ENCODE results near the gene FAM90A1. TPM values are rescaled to one million over a fixed set of nuclear protein-coding genes. Genes with fewer than 3 reads are reported as not detected.
"Not testable (repeated sequence)": the region's sequence is repeated elsewhere in the genome, so short reads cannot be mapped to it uniquely, and the experiment has no call there.

FAM90A1 gene
- total RNA-seq, 1 experiment from 2014 or later, result not detected

DNA sequence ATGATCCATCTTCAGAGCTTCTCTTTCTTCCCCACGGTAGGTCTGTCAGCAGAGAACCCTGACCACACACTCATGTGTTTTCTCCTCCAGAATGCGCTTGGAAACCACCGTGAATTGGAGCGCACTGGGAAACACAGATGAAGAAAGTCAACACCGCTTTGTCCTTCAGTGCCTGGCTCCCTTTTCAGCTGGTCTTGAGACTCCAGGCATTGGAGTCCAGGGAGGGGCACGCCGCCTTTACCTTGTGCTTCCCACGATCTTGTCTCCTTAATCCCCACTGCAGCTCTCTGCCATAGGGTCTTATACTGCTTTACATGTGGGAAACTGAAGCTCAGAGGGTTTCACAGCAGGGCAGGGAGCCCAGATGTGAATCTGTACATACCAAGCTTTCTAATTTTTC lies 1.1 kb downstream of the FAM90A1 start:
- TF ChIP-seq CTCF (conservative IDR thresholded peaks at IDR 0.05; ENCODE audit: low read depth, low read length), result no peak
- no peak for TF ChIP-seq EZH2 (IDR thresholded peaks at IDR 0.05; ENCODE audit: borderline replicate concordance, low read depth, low read length, poor library complexity, severe bottlenecking)
- no peaks in the 10 kb centered on the region for H3K36me3 ChIP-seq (ENCODE audit: insufficient read depth, low read length, poor library complexity, severe bottlenecking)
- BruUV-seq (replicated peaks), result no TSS peak

DNA sequence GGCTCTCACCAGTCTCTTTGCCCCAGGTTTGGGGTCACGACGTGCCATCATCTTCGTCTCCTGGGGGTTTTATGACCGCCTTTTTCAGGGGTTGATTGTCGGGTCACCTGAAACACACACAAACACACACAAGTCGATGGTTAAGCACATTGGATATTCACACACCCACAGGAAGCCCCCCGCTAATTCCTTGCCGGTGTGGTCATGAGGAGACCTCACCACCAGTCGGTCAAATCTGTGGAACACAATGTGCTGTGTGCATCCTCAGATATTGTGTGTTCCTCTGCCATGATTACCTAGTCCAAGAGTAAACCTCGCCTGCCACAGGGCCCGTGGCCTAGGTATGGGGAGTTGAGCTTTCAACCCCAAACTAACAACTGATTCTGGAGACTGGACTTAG lies 2.6 kb downstream of the FAM90A1 start:
- H3K27me3 ChIP-seq (replicated peaks; ENCODE audit: insufficient read depth, low read depth, low read length, poor library complexity); H3K4me1 ChIP-seq (ENCODE audit: insufficient read depth, low read length, poor library complexity, severe bottlenecking); BruUV-seq (replicated peaks); CTCF ChIA-PET; H3K36me3 ChIP-seq (ENCODE audit: insufficient read depth, low read length, poor library complexity, severe bottlenecking); H3K4me3 ChIP-seq (ENCODE audit: low read depth, low read length, poor library complexity, severe bottlenecking); intact Hi-C loops (cut with micrococcal nuclease; ENCODE audit: unreplicated experiment); H3K9me3 ChIP-seq (ENCODE audit: low read depth, low read length, poor library complexity, severe bottlenecking); DNase-seq (ENCODE audit: low spot score); H3K27ac ChIP-seq (ENCODE audit: low read depth, low read length, poor library complexity, severe bottlenecking): not testable (repeated sequence)
- POLR2A ChIA-PET (ENCODE audit: low non-redundant PET), result interaction anchor here (0.7 kb wide), 1 partner anchor 1176 kb away, joined by 3 read pairs; no protein-coding TSS in a partner anchor

More for the DNA sequence above, 1.1 kb downstream of the FAM90A1 start:
- H3K4me3 ChIP-seq (ENCODE audit: low read depth, low read length, poor library complexity, severe bottlenecking), result no peak overlapping the region
- no peak for DNase-seq (ENCODE audit: low spot score)
- H3K9me3 ChIP-seq (ENCODE audit: low read depth, low read length, poor library complexity, severe bottlenecking), result no peaks in the 10 kb centered on the region
- H3K27ac ChIP-seq (ENCODE audit: low read depth, low read length, poor library complexity, severe bottlenecking), result no peak overlapping the region
- H3K27me3 ChIP-seq (replicated peaks; ENCODE audit: insufficient read depth, low read depth, low read length, poor library complexity), result no peaks in the 10 kb centered on the region
- ChIA-PET CTCF (no interaction called here), POLR2A (ENCODE audit: low non-redundant PET) (no interaction called here)
- intact Hi-C loops (cut with micrococcal nuclease; ENCODE audit: unreplicated experiment), result no loop called here
- no peaks in the 10 kb centered on the region for H3K4me1 ChIP-seq (ENCODE audit: insufficient read depth, low read length, poor library complexity, severe bottlenecking)

- H3K27me3 ChIP-seq (replicated peaks; ENCODE audit: insufficient read depth, low read depth, low read length, poor library complexity); H3K9me3 ChIP-seq (ENCODE audit: low read depth, low read length, poor library complexity, severe bottlenecking); H3K27ac ChIP-seq (ENCODE audit: low read depth, low read length, poor library complexity, severe bottlenecking); H3K4me3 ChIP-seq (ENCODE audit: low read depth, low read length, poor library complexity, severe bottlenecking); DNase-seq (ENCODE audit: low spot score); intact Hi-C loops (cut with micrococcal nuclease; ENCODE audit: unreplicated experiment); BruUV-seq (replicated peaks); POLR2A ChIA-PET (ENCODE audit: low non-redundant PET); CTCF ChIA-PET; H3K36me3 ChIP-seq (ENCODE audit: insufficient read depth, low read length, poor library complexity, severe bottlenecking); H3K4me1 ChIP-seq (ENCODE audit: insufficient read depth, low read length, poor library complexity, severe bottlenecking): not testable (repeated sequence)
Observed at GRCh38 chr12:8223646-8224045, 3.8 kb downstream of the FAM90A1 start.

DNA sequence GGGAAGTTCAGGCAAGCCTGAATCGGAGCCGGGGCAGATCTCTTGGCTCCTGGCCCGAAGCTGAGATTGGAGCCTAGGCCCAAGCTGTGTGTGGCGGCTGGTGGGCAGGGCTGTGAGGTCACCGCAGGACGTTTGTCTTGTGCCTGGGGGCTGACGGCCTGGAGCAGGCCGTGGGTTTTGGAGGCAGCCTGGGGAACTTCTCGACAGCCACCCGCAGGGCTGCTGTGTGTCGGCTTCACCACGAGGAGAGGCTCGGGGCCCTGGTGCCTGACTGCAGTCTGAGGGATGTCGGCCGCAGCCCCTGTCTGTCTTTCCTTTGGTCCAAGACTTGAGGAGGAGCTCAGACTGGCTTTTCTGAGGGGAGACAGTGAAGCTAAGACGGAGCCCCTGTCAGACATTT lies 5.1 kb downstream of the FAM90A1 start:
- H3K27ac ChIP-seq (ENCODE audit: low read depth, low read length, poor library complexity, severe bottlenecking); H3K4me1 ChIP-seq (ENCODE audit: insufficient read depth, low read length, poor library complexity, severe bottlenecking); POLR2A ChIA-PET (ENCODE audit: low non-redundant PET); H3K4me3 ChIP-seq (ENCODE audit: low read depth, low read length, poor library complexity, severe bottlenecking); H3K36me3 ChIP-seq (ENCODE audit: insufficient read depth, low read length, poor library complexity, severe bottlenecking); intact Hi-C loops (cut with micrococcal nuclease; ENCODE audit: unreplicated experiment); BruUV-seq (replicated peaks); CTCF ChIA-PET; DNase-seq (ENCODE audit: low spot score); H3K9me3 ChIP-seq (ENCODE audit: low read depth, low read length, poor library complexity, severe bottlenecking); H3K27me3 ChIP-seq (replicated peaks; ENCODE audit: insufficient read depth, low read depth, low read length, poor library complexity): not testable (repeated sequence)

DNA sequence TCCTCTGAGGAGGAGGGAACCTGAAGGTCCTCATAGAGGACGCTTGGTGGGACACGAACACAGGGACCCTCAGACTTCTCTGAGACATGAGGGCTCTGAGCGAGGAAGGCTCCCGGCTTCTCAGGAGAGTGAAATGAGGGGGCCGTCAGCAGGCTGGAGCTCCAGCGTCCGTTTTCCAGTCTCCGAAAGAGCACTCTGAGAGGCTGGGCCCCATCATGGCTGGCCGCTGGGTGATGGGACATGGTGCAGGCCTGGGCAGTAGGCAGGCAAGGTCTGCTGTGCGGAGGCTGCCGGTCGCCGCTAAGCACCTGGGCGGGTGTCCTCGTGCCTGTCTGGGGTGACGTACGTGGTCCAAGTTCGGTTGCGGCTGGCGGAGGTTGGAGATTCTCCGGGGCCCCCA lies 5.6 kb downstream of the FAM90A1 start:
- BruUV-seq (replicated peaks); CTCF ChIA-PET; H3K36me3 ChIP-seq (ENCODE audit: insufficient read depth, low read length, poor library complexity, severe bottlenecking); H3K4me1 ChIP-seq (ENCODE audit: insufficient read depth, low read length, poor library complexity, severe bottlenecking); H3K27ac ChIP-seq (ENCODE audit: low read depth, low read length, poor library complexity, severe bottlenecking); H3K9me3 ChIP-seq (ENCODE audit: low read depth, low read length, poor library complexity, severe bottlenecking); DNase-seq (ENCODE audit: low spot score); H3K27me3 ChIP-seq (replicated peaks; ENCODE audit: insufficient read depth, low read depth, low read length, poor library complexity); H3K4me3 ChIP-seq (ENCODE audit: low read depth, low read length, poor library complexity, severe bottlenecking); POLR2A ChIA-PET (ENCODE audit: low non-redundant PET); intact Hi-C loops (cut with micrococcal nuclease; ENCODE audit: unreplicated experiment): not testable (repeated sequence)

DNA sequence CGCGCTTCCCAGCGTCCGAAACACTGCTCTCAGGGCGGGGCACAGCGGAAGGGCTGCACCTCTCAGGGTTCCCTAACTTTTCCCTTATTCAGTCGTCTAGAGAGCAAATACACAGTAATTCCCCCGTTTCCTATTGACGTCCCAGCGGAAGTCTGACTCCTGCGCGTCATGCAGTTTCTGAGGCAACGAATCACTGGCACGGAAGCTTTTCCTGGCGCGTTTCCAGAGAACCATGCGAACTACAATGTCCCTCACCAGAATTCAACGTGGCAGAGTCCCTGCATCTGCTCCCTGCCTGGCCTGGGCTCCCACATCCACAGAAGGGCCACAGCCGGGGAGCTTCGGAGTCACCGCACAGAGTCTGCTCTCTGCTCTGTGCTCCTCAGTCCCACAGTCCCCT lies 6.0 kb downstream of the FAM90A1 start:
- POLR2A ChIA-PET (ENCODE audit: low non-redundant PET); H3K4me3 ChIP-seq (ENCODE audit: low read depth, low read length, poor library complexity, severe bottlenecking); CTCF ChIA-PET; BruUV-seq (replicated peaks); H3K9me3 ChIP-seq (ENCODE audit: low read depth, low read length, poor library complexity, severe bottlenecking); H3K27me3 ChIP-seq (replicated peaks; ENCODE audit: insufficient read depth, low read depth, low read length, poor library complexity); H3K27ac ChIP-seq (ENCODE audit: low read depth, low read length, poor library complexity, severe bottlenecking); DNase-seq (ENCODE audit: low spot score); H3K4me1 ChIP-seq (ENCODE audit: insufficient read depth, low read length, poor library complexity, severe bottlenecking); H3K36me3 ChIP-seq (ENCODE audit: insufficient read depth, low read length, poor library complexity, severe bottlenecking); intact Hi-C loops (cut with micrococcal nuclease; ENCODE audit: unreplicated experiment): not testable (repeated sequence)

All from A673 (cell line).